Measurements from ENCODE around the gene RUNX1.

GRCh38 chr21:34950980-34951379, 98.1 kb downstream of the RUNX1 start:
- TF ChIP-seq POLR2A (IDR thresholded peaks at IDR 0.05) (no peak), CTCF (IDR thresholded peaks at IDR 0.05) (no peak), POLR2AphosphoS5 (IDR thresholded peaks at IDR 0.05) (no peak), EP300 (IDR thresholded peaks at IDR 0.05) (no peak)
